Gastroesophageal sphincter (tissue), 4 donors: ENCODE results near the gene NR3C1. TPM values are rescaled to one million over a fixed set of nuclear protein-coding genes. Genes with fewer than 3 reads are reported as not detected.
A peak's percentile ranks its signal among the peaks of the same experiment; 100 is the strongest.

Experiments
- ATAC-seq: fragments of 150-250 bp; one replicate; pipeline ENCODE4 v1.9.1; 2016; ENCODE audit warnings: mild to moderate bottlenecking, moderate library complexity
- H3K27ac ChIP-seq, 4 donors: fragments of 200-600 bp; sonication (generic) in 3 of 4; 1 replicate in 3 of 4; 2 replicates in 1 of 4; pipeline ENCODE4 v1.5.1; 2016 to 2019
- H3K27me3 ChIP-seq: fragments of 200-600 bp; sonication (generic); one replicate; pipeline ENCODE4 v1.5.1; 2019
- H3K36me3 ChIP-seq, 2 donors: fragments of 200-600 bp; sonication (generic); one replicate each; pipeline ENCODE4 v1.5.1; 2019; ENCODE audit warnings: control low read depth in 1 of 2
- H3K4me1 ChIP-seq, 3 donors: fragments of 200-600 bp; sonication (generic); 1 replicate in 2 of 3; 2 replicates in 1 of 3; pipeline ENCODE4 v1.5.1; 2016 to 2019; ENCODE audit warnings: control low read depth in 2 of 3
- H3K4me3 ChIP-seq, 2 donors: fragments of 200-600 bp; sonication (generic); one replicate each; pipeline ENCODE4 v1.5.1; 2019; ENCODE audit warnings: mild to moderate bottlenecking in 1 of 2, moderate library complexity in 1 of 2
- H3K9me3 ChIP-seq, 3 donors: fragments of 200-600 bp; sonication (generic); one replicate each; pipeline ENCODE4 v1.5.1; 2017 to 2019; ENCODE audit warnings: control low read depth in 2 of 3
- EP300 ChIP-seq: sonication (generic); formaldehyde crosslinking; IDR thresholded peaks from one replicate; pipeline ENCODE4 v1.6.1; 2017; ENCODE audit warnings: antibody characterized with exemption, mild to moderate bottlenecking
- POLR2A ChIP-seq, 2 donors: fragments of 450-650 bp; IDR thresholded peaks; one replicate each; pipeline ENCODE4 v1.6.1; 2017; ENCODE audit warnings: antibody characterized with exemption in 2 of 2, mild to moderate bottlenecking in 2 of 2, moderate library complexity in 1 of 2
- POLR2AphosphoS5 ChIP-seq: sonication (generic); formaldehyde crosslinking; IDR thresholded peaks from one replicate; pipeline ENCODE4 v1.6.1; 2017; ENCODE audit warnings: antibody characterized with exemption
- WGBS, 2 donors: methylation state at CpG; one replicate each; pipeline ENCODE4 v1.1.5; 2018; ENCODE audit warnings: low coverage in 1 of 2; 5-methylcytosine and 5-hydroxymethylcytosine counted together
- total RNA-seq, 4 donors: library from RNA; depleted of rRNA; stranded (reverse); fragments of >200 nt; gene quantifications; one replicate each; pipeline ENCODE4 v1.1.0, GENCODE V29; 2016
- TF ChIP-seq, protein P1 (sequence below), 4 experiments: fragments of 200-600 bp in 2 of 4; fragments of 450-650 bp in 2 of 4; sonication (generic) in 1 of 4; IDR thresholded peaks; one replicate each; pipeline ENCODE4 v1.5.1; 2017 to 2019; ENCODE audit warnings: antibody characterized with exemption in 4 of 4, mild to moderate bottlenecking in 2 of 4, moderate library complexity in 2 of 4

Gene NR3C1
- total RNA-seq, 4 donors from 2014 or later, result 69.7 to 103 (median 85.6) TPM

GRCh38 chr5:143235423-143235822 is 168.1 kb downstream of the NR3C1 start:
- H3K4me1 ChIP-seq, result peaks cover 0 to 16% (median 0%) of the 10 kb centered on the region in 3 donors
- no peaks in the 10 kb centered on the region for H3K36me3 ChIP-seq
- no peak for TF ChIP-seq EP300
- TF ChIP-seq POLR2AphosphoS5, result no peak
- no peak overlapping the region for H3K27ac ChIP-seq
- H3K9me3 ChIP-seq, result no peaks in the 10 kb centered on the region
- H3K4me3 ChIP-seq, result no peak overlapping the region
- WGBS, 2 donors, result 79 to 86% methylated on average over 3 of the region's 3 CpGs
- H3K27me3 ChIP-seq, result no peaks in the 10 kb centered on the region
- peak; percentile 46 for ATAC-seq

- H3K9me3 ChIP-seq, result no peaks in the 10 kb centered on the region
- WGBS, 2 donors, result 91 to 100% methylated on average over 1 to 9 of the region's 9 CpGs
- peaks cover 0 to 22% (median 4%) of the 10 kb centered on the region in 3 donors for H3K4me1 ChIP-seq
- no peaks in the 10 kb centered on the region for H3K36me3 ChIP-seq
- no peak overlapping the region for H3K27ac ChIP-seq
- no peak overlapping the region for H3K4me3 ChIP-seq
- TF ChIP-seq POLR2AphosphoS5 (no peak), EP300 (no peak), POLR2A (IDR thresholded peaks at IDR 0.05) (no peak)
- TF ChIP-seq, protein P1, sequence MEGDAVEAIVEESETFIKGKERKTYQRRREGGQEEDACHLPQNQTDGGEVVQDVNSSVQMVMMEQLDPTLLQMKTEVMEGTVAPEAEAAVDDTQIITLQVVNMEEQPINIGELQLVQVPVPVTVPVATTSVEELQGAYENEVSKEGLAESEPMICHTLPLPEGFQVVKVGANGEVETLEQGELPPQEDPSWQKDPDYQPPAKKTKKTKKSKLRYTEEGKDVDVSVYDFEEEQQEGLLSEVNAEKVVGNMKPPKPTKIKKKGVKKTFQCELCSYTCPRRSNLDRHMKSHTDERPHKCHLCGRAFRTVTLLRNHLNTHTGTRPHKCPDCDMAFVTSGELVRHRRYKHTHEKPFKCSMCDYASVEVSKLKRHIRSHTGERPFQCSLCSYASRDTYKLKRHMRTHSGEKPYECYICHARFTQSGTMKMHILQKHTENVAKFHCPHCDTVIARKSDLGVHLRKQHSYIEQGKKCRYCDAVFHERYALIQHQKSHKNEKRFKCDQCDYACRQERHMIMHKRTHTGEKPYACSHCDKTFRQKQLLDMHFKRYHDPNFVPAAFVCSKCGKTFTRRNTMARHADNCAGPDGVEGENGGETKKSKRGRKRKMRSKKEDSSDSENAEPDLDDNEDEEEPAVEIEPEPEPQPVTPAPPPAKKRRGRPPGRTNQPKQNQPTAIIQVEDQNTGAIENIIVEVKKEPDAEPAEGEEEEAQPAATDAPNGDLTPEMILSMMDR (IDR thresholded peaks at IDR 0.05), result no peak
- H3K27me3 ChIP-seq, result no peaks in the 10 kb centered on the region
- no peak for ATAC-seq
These were observed 169.2 kb downstream of the NR3C1 start for GRCh38 chr5:143234162-143234842.

- no peak for ATAC-seq
- WGBS, 2 donors, result no CpG with 5 or more reads among the region's 2 CpGs
- TF ChIP-seq POLR2A (IDR thresholded peaks at IDR 0.05) (no peak), POLR2AphosphoS5 (no peak), EP300 (no peak)
- TF ChIP-seq, protein P1 (IDR thresholded peaks at IDR 0.05), result no peak
- Histone ChIP-seq H3K4me3 (no peak overlapping the region), H3K9me3 (no peaks in the 10 kb centered on the region), H3K27ac (no peak overlapping the region), H3K27me3 (no peaks in the 10 kb centered on the region), H3K36me3 (no peaks in the 10 kb centered on the region), H3K4me1 (peaks cover 0 to 23% (median 4%) of the 10 kb centered on the region in 3 donors)
These were observed 170.5 kb downstream of the NR3C1 start for GRCh38 chr5:143233031-143233430.

GRCh38 chr5:143231973-143232812 is 171.3 kb downstream of the NR3C1 start:
- Histone ChIP-seq H3K4me1 (peaks cover 0 to 28% (median 4%) of the 10 kb centered on the region in 3 donors), H3K27ac (no peak overlapping the region), H3K27me3 (no peaks in the 10 kb centered on the region), H3K9me3 (no peaks in the 10 kb centered on the region), H3K36me3 (no peaks in the 10 kb centered on the region), H3K4me3 (no peak overlapping the region)
- TF ChIP-seq EP300 (no peak), POLR2AphosphoS5 (no peak), POLR2A (IDR thresholded peaks at IDR 0.05) (no peak)
- TF ChIP-seq, protein P1 (IDR thresholded peaks at IDR 0.05), result no peak
- 94 to 97% methylated on average over 4 to 6 of the region's 7 CpGs for WGBS, 2 donors
- ATAC-seq, result no peak

DNA sequence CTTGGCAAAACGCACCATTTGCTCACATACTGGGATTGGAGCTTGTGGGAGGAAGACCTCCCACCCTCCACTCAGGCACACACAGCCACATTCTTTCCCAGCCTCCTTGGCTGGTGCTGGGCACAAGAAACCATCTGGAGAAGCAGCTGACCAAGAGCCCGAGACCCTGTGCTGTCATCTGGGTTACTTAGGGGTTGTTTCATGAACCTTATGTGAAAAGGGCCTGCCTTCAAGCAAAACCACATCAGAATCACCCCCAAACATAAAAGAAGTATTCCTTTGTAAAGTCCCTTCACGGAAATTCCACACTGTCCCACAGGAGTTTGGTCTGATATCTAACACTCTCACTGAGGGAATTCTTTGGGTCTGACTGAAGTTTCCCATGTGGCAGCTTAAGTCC is 172.1 kb downstream of the NR3C1 start:
- TF ChIP-seq POLR2AphosphoS5 (no peak), POLR2A (IDR thresholded peaks at IDR 0.05) (no peak), EP300 (no peak)
- TF ChIP-seq, protein P1 (IDR thresholded peaks at IDR 0.05), result no peak
- no peaks in the 10 kb centered on the region for H3K27me3 ChIP-seq
- WGBS, 2 donors, result 60 to 90% methylated on average over 2 to 3 of the region's 3 CpGs
- no peak for ATAC-seq
- no peak overlapping the region for H3K4me3 ChIP-seq
- no peaks in the 10 kb centered on the region for H3K9me3 ChIP-seq
- H3K4me1 ChIP-seq, result peaks cover 0 to 35% (median 4%) of the 10 kb centered on the region in 3 donors
- H3K36me3 ChIP-seq, result no peaks in the 10 kb centered on the region
- H3K27ac ChIP-seq, result no peak overlapping the region
